HepG2 (cell line): Measurements from ENCODE around the gene SPPL3. TPM values are rescaled to one million over a fixed set of nuclear protein-coding genes. Genes with fewer than 3 reads are reported as not detected.

Experiments
- ATAC-seq: fragments of 200-7000 bp; cut with Tn5 transposase; 3 replicates; pipeline ENCODE4 v1.9.1; 2020; ENCODE audit warnings: mild to moderate bottlenecking, moderate library complexity
- BruUV-seq: library from RNA; stranded (reverse); fragments of 400-500 nt; replicated peaks from 2 replicates; lab custom pipeline; 2021; lab: Mats Ljungman, UMichigan
- CTCF ChIA-PET: fragments of 300-600 bp; formaldehyde crosslinking; extraction: SDS; loops from one replicate; lab custom pipeline; 2021; ENCODE audit warnings: low total read pairs, inconsistent platforms, low intra/inter-chr PET ratio; lab: Yijun Ruan, JAX
- POLR2A ChIA-PET: fragments of 350-600 bp; sonication (Branson Sonifier 250); formaldehyde crosslinking; loops from one replicate; lab custom pipeline; 2020; ENCODE audit warnings: antibody characterized with exemption, inconsistent platforms; lab: Yijun Ruan, JAX
- DNase-seq: peaks from one replicate; pipeline ENCODE4 v3.0.0-alpha.2; 2015; ENCODE audit warnings: low spot score
- FAIRE-seq: peaks from 3 replicates; lab custom pipeline; 2011; peaks lifted over from hg19 to GRCh38; lab: Jason Lieb, UNC
- H2AFZ ChIP-seq: one replicate; pipeline ENCODE4 v1.6.1; 2011; ENCODE audit warnings: low read length, inconsistent platforms
- H3K27ac ChIP-seq: fragments of 300-600 bp; 3 replicates; pipeline ENCODE4 v1.8.0; 2011; ENCODE audit warnings: mixed run types, mild to moderate bottlenecking, mixed read lengths, low read length, inconsistent platforms; ENCODE audit not compliant: insufficient read depth; ENCODE audit errors: extremely low read length
- H3K27me3 ChIP-seq, 2 experiments: fragments of 200-600 bp in 1 of 2; 2 replicates in 1 of 2; 3 replicates in 1 of 2; pipeline versions ENCODE4 v1.6.0 to v1.8.0; 2011; ENCODE audit warnings: low read length in 2 of 2, mild to moderate bottlenecking in 2 of 2, moderate library complexity in 2 of 2, inconsistent platforms in 1 of 2; ENCODE audit not compliant: insufficient read depth in 2 of 2, control insufficient read depth in 1 of 2
- H3K36me3 ChIP-seq, 2 experiments: fragments of 200-600 bp in 1 of 2; replicated peaks in 1 of 2; 2 replicates in 1 of 2; 3 replicates in 1 of 2; pipeline versions ENCODE4 v1.5.1 to v1.8.0; 2011; ENCODE audit warnings: low read length in 2 of 2, inconsistent platforms in 1 of 2; ENCODE audit not compliant: insufficient read depth in 2 of 2, control insufficient read depth in 1 of 2
- H3K4me1 ChIP-seq: 2 replicates; pipeline ENCODE4 v1.5.1; 2012; ENCODE audit warnings: low read length, inconsistent platforms; ENCODE audit not compliant: insufficient read depth
- H3K4me2 ChIP-seq: 2 replicates; pipeline ENCODE4 v1.6.0; 2011; ENCODE audit warnings: low read depth, low read length, inconsistent platforms
- H3K4me3 ChIP-seq, 3 experiments: fragments of 200-600 bp in 1 of 3; sonication (generic), shearing (Covaris generic) in 1 of 3; replicated peaks in 1 of 3; 2 replicates each; pipeline ENCODE4 v1.5.1; 2011 to 2016; ENCODE audit warnings: low read length in 3 of 3, inconsistent platforms in 2 of 3, low read depth in 2 of 3, mild to moderate bottlenecking in 2 of 3, control low read depth in 1 of 3, mixed read lengths in 1 of 3; ENCODE audit not compliant: insufficient read depth in 1 of 3
- H3K79me2 ChIP-seq: one replicate; pipeline ENCODE4 v1.6.1; 2011; ENCODE audit warnings: low read length, inconsistent platforms; ENCODE audit not compliant: insufficient read depth
- H3K9ac ChIP-seq: 2 replicates; pipeline ENCODE4 v1.6.0; 2011; ENCODE audit warnings: mild to moderate bottlenecking, low read depth, low read length, inconsistent platforms; ENCODE audit not compliant: insufficient read depth
- H3K9me3 ChIP-seq: 2 replicates; pipeline ENCODE4 v1.5.1; 2012; ENCODE audit warnings: mild to moderate bottlenecking, low read length
- H4K20me1 ChIP-seq: 2 replicates; pipeline ENCODE4 v1.6.0; 2011; ENCODE audit warnings: inconsistent platforms, mild to moderate bottlenecking, low read length, moderate library complexity; ENCODE audit not compliant: insufficient read depth
- DNMT3B ChIP-seq: conservative IDR thresholded peaks from 2 replicates; pipeline ENCODE4 v1.6.1; 2016; ENCODE audit warnings: missing biosample characterization, control low read depth
- FOXA3 ChIP-seq: IDR thresholded peaks from 2 replicates; pipeline ENCODE4 v1.6.1; 2016; ENCODE audit warnings: missing genetic modification reagents, missing compliant biosample characterization
- HINFP ChIP-seq: sonication (generic); formaldehyde crosslinking; IDR thresholded peaks from 2 replicates; pipeline ENCODE4 v1.4.0; 2020; ENCODE audit warnings: low read depth, mild to moderate bottlenecking, missing genetic modification reagents
- SETDB1 ChIP-seq: sonication (generic); formaldehyde crosslinking; IDR thresholded peaks from 2 replicates; pipeline ENCODE4 v1.5.1; 2020; ENCODE audit warnings: missing genetic modification reagents, mild to moderate bottlenecking, borderline replicate concordance
- TAF1 ChIP-seq: sonication (generic); formaldehyde crosslinking; IDR thresholded peaks from 2 replicates; pipeline ENCODE4 v1.4.0; 2020; ENCODE audit warnings: missing genetic modification reagents
- ZBTB2 ChIP-seq: sonication (generic); formaldehyde crosslinking; IDR thresholded peaks from 2 replicates; pipeline ENCODE4 v1.8.0; 2022; ENCODE audit warnings: low read depth, missing genetic modification reagents
- ZBTB40 ChIP-seq, 2 experiments: fragments of 450-650 bp in 1 of 2; sonication (generic) in 1 of 2; formaldehyde crosslinking in 1 of 2; IDR thresholded peaks; 2 replicates each; pipeline versions ENCODE4 v1.6.1 to v1.8.0; 2016 to 2022; ENCODE audit warnings: antibody characterized with exemption in 1 of 2, mild to moderate bottlenecking in 1 of 2, missing genetic modification reagents in 1 of 2
- ZNF530 ChIP-seq: sonication (generic); formaldehyde crosslinking; IDR thresholded peaks from 2 replicates; pipeline ENCODE4 v1.5.0; 2020; ENCODE audit warnings: low read depth, mild to moderate bottlenecking, missing genetic modification reagents
- ZNF572 ChIP-seq: sonication (generic); formaldehyde crosslinking; IDR thresholded peaks from 2 replicates; pipeline ENCODE4 v1.5.1; 2020; ENCODE audit warnings: mild to moderate bottlenecking, missing genetic modification reagents
- ZNF619 ChIP-seq: sonication (generic); formaldehyde crosslinking; IDR thresholded peaks from 2 replicates; pipeline ENCODE4 v1.4.0; 2020; ENCODE audit warnings: mild to moderate bottlenecking, missing genetic modification reagents
- ZNF703 ChIP-seq: sonication (generic); formaldehyde crosslinking; IDR thresholded peaks from 2 replicates; pipeline ENCODE4 v1.5.1; 2020; ENCODE audit warnings: missing genetic modification reagents, mild to moderate bottlenecking, moderate library complexity, borderline replicate concordance
- ZNF782 ChIP-seq: sonication (generic); formaldehyde crosslinking; IDR thresholded peaks from 2 replicates; pipeline ENCODE4 v1.4.0; 2020; ENCODE audit warnings: missing genetic modification reagents, mild to moderate bottlenecking, borderline replicate concordance
- ZNF83 ChIP-seq: sonication (generic); formaldehyde crosslinking; IDR thresholded peaks from 2 replicates; pipeline ENCODE4 v1.4.0; 2020; ENCODE audit warnings: missing genetic modification reagents, mild to moderate bottlenecking, borderline replicate concordance
- WGBS: methylation state at CpG from one replicate; pipeline ENCODE4 v1.1.6; 2017; ENCODE audit warnings: low lambda C conversion rate; 5-methylcytosine and 5-hydroxymethylcytosine counted together
- in situ Hi-C: cut with HindIII; loops from 2 replicates; pipeline ENCODE4 v1.10.0; 2017; ENCODE audit warnings: low pct_unique_long_range_greater_than_20kb; ENCODE audit not compliant: extremely low pct_ligation_motif_present
- intact Hi-C: fragments of 100-400 bp; cut with micrococcal nuclease; formaldehyde crosslinking; loops from one replicate; pipeline ENCODE4 v1.10.0; 2022; ENCODE audit not compliant: unreplicated experiment
- polyA plus RNA-seq, 8 experiments: library from polyadenylated mRNA; depleted of rRNA in 3 of 8; stranded (reverse) in 7 of 8; unstranded in 1 of 8; fragments of >200 nt; fragmentation: Illumina TruSeq in 4 of 8; extraction: Trizol in 4 of 8; gene quantifications; 2 replicates each; pipeline versions ENCODE4 v1.2.1 to v1.2.3, GENCODE V29; 2011 to 2016; ENCODE audit warnings: low read depth in 4 of 8, missing spikeins in 1 of 8, mixed read lengths in 1 of 8; ENCODE audit not compliant: insufficient read depth in 1 of 8
- total RNA-seq, 5 experiments: library from RNA; depleted of rRNA; stranded (reverse); fragments of >200 nt; fragmentation: Illumina TruSeq; extraction: Trizol; gene quantifications; 2 replicates each; pipeline ENCODE4 v1.2.3, GENCODE V29; 2016; ENCODE audit warnings: low read depth in 1 of 5

The SPPL3 gene
- total and polyA plus RNA-seq, 2 of the 13 experiments (the other 11 are each of a cell fraction or from before 2014, with no cell fraction given) = 8.9 to 9.1 TPM

GRCh38 chr12:120825337-120825736 is 78.8 kb downstream of the SPPL3 start:
- H3K9me3 ChIP-seq = no peaks in the 10 kb centered on the region
- no TSS peak for BruUV-seq
- 0 out of 5 replicates have a peak, but pooled peaks cover 0 to 2% of the 10 kb centered on the region in 2 experiments for H3K36me3 ChIP-seq
- no peak overlapping the region for H3K9ac ChIP-seq
- CTCF ChIA-PET = no interaction called here
- no peak overlapping the region for H3K27ac ChIP-seq
- peaks cover 31% of the 10 kb centered on the region for H4K20me1 ChIP-seq
- in situ Hi-C loops (no loop called here), intact Hi-C loops (no loop called here)
- H2AFZ ChIP-seq = no peak overlapping the region
- H3K4me1 ChIP-seq = peaks cover 51% of the 10 kb centered on the region
- ATAC-seq (peak; percentile 69), FAIRE-seq (peak; percentile 94), DNase-seq (peak; percentile 73)
- peaks cover 22% of the 10 kb centered on the region for H3K79me2 ChIP-seq
- H3K27me3 ChIP-seq = no peaks in the 10 kb centered on the region
- whole genome bisulfite sequencing = under 1% methylated on average over 3 of the region's 3 CpGs
- H3K4me2 ChIP-seq = peak overlapping the region; percentile 9; the same call in 1 of the 2 replicates
- POLR2A ChIA-PET = no interaction called here
- no peak overlapping the region for H3K4me3 ChIP-seq
- TF ChIP-seq TAF1 (CRISPR knock-in tag) (no peak), HINFP (CRISPR knock-in tag) (no peak), ZNF782 (CRISPR knock-in tag) (no peak), DNMT3B (no peak), SETDB1 (no peak), ZBTB40 (IDR thresholded peaks at IDR 0.05) (no peak), ZBTB40 (CRISPR knock-in tag; IDR thresholded peaks at IDR 0.05) (no peak), FOXA3 (CRISPR knock-in tag) (peak; percentile 75), ZNF619 (CRISPR knock-in tag) (no peak), ZNF530 (CRISPR knock-in tag) (no peak), ZNF572 (CRISPR knock-in tag) (no peak), ZNF703 (no peak), ZNF83 (CRISPR knock-in tag) (no peak), ZBTB2 (no peak)
